Nucleus accumbens (tissue), 56 donors: ENCODE measurements around the gene CABLES1.
"Not testable (repeated sequence)": the region's sequence is repeated elsewhere in the genome, so short reads cannot be mapped to it uniquely, and the experiment has no call there.

Experiments
- DNase-seq, 56 donors: peaks; one replicate each; lab custom pipeline; 2025; lab: John Stamatoyannopoulos, UW

CABLES1 gene

GRCh38 chr18:23258566-23259469, 123.5 kb downstream of the CABLES1 start:
- no peak for DNase-seq

- DNase-seq: peak in 21 of 56 donors; percentile 7 to 50 (median 19)
These were observed 124.7 kb downstream of the CABLES1 start for GRCh38 chr18:23259701-23260681.

- no peak for DNase-seq
These were observed 125.8 kb downstream of the CABLES1 start for GRCh38 chr18:23260926-23261590.

GRCh38 chr18:23263551-23264235, 128.4 kb downstream of the CABLES1 start:
- peak in 1 of 56 donors; percentile 11 for DNase-seq

GRCh38 chr18:23265682-23266399, 130.6 kb downstream of the CABLES1 start:
- DNase-seq: no peak

GRCh38 chr18:23266717-23267446, 131.6 kb downstream of the CABLES1 start:
- DNase-seq: no peak

GRCh38 chr18:23267447-23267776, 132.1 kb downstream of the CABLES1 start:
- no peak for DNase-seq

GRCh38 chr18:23268641-23269040, 133.4 kb downstream of the CABLES1 start:
- DNase-seq: no peak

GRCh38 chr18:23269068-23269467, 133.8 kb downstream of the CABLES1 start:
- not testable (repeated sequence) for DNase-seq

- DNase-seq: no peak
These were observed 134.6 kb downstream of the CABLES1 start for GRCh38 chr18:23269928-23270327.

- no peak for DNase-seq
These were observed 135.8 kb downstream of the CABLES1 start for GRCh38 chr18:23270986-23271680.

GRCh38 chr18:23272498-23273232, 137.4 kb downstream of the CABLES1 start:
- DNase-seq: no peak

- no peak for DNase-seq
These were observed 138.2 kb downstream of the CABLES1 start for GRCh38 chr18:23273443-23273966.

GRCh38 chr18:23274638-23275482, 139.6 kb downstream of the CABLES1 start:
- DNase-seq: no peak

GRCh38 chr18:23276451-23276850, 141.2 kb downstream of the CABLES1 start:
- peak in 6 of 56 donors; percentile 4 to 30 (median 19) for DNase-seq

GRCh38 chr18:23277399-23277798, 142.1 kb downstream of the CABLES1 start:
- DNase-seq: no peak
